ENCODE measurements around the gene CCDC138.

CCDC138 gene

DNA sequence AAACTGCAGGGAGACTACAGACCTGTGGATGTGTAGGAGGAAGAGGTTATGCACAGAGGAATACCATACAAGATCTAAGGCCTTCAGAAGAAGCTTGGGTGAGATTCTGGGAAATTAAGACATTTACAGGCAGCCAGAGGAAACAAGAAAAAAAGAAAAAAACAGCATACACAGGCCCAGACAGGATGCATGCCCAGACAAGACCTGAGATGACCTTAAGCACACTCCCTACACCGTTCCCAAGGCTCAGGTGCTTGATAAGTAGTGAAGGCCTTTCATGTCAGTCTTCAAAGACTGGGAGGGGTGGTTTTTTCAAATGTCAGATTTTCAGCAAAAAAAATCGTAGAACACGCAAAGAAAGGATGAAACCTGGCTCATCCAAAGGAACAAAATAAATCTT is 83.0 kb downstream of the CCDC138 start:
- TF ChIP-seq, protein P1, sequence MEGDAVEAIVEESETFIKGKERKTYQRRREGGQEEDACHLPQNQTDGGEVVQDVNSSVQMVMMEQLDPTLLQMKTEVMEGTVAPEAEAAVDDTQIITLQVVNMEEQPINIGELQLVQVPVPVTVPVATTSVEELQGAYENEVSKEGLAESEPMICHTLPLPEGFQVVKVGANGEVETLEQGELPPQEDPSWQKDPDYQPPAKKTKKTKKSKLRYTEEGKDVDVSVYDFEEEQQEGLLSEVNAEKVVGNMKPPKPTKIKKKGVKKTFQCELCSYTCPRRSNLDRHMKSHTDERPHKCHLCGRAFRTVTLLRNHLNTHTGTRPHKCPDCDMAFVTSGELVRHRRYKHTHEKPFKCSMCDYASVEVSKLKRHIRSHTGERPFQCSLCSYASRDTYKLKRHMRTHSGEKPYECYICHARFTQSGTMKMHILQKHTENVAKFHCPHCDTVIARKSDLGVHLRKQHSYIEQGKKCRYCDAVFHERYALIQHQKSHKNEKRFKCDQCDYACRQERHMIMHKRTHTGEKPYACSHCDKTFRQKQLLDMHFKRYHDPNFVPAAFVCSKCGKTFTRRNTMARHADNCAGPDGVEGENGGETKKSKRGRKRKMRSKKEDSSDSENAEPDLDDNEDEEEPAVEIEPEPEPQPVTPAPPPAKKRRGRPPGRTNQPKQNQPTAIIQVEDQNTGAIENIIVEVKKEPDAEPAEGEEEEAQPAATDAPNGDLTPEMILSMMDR (IDR thresholded peaks at IDR 0.05; ENCODE audit: insufficient read depth, missing control alignments): no peak
- FAIRE-seq: no peak
- DNase-seq (ENCODE audit: insufficient read length, low spot score): no peak

DNA sequence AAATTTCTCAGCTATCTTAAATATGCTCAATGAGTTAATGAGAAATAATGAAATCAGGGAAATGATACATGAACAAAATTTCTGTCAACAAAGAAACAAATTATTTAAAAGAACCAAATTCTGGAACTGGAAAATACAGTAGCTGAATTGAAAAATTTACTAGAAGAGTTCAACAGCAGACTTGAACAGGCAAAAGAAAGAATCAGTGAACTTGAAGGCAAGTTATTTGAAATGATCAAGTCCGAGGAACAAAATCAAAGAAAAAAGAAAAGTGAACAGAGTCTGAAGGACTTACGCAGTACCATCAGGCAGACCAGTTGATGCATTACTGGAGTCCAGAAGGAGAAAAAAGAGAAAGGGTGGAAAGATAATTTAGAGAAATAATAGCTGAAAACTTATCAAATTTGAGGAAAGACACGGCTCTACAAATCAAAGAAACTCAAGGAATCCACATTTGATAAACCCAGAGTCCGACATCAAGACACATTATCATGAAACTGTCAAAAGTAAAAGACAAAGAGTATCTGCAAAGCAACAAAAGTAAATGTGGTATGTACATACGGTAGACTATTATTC is 83.6 kb downstream of the CCDC138 start:
- DNase-seq (ENCODE audit: insufficient read length, low spot score) (no peak), FAIRE-seq (peak; percentile 51)
- TF ChIP-seq, protein P1 (IDR thresholded peaks at IDR 0.05; ENCODE audit: insufficient read depth, missing control alignments): no peak

DNA sequence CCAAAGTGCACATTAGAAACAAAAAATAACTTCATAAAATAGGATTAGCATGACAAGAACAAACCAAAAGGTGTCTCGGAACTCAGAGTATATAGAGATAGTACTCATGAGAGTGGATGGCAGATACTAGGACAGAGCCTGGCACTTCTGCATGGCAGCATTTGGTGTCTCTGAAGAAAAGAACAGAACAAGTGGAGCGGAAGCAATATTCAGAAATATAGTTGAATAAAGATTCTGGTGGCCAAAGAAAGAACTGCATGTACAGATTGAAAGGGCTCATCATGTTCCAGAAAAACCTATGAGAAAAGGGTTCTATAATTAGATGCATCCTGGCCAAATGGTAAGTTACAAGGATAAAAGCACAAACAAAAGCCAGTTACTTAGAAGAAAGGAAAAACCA is 90.9 kb downstream of the CCDC138 start:
- DNase-seq (ENCODE audit: insufficient read length, low spot score): no peak
- no peak for FAIRE-seq
- TF ChIP-seq, protein P1 (IDR thresholded peaks at IDR 0.05; ENCODE audit: insufficient read depth, missing control alignments): no peak

DNA sequence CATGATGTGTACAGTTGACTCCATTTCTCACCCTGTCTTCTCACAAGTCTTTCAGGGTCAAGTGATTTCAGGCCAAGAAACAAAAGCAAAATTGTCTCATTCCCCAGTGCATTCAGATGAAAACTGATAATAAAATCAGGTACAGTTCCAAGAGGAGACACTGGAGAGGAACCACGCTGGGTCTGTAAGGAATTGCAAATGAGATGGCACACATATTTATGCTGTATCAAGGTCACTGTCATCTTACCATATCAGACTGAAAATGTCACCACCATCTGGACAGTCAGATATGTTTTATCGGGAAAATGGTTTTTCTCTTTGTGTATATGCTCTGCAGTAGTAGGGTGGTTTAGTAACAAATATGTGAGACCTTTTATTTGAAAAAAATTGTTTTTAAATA is 91.7 kb downstream of the CCDC138 start:
- no peak for FAIRE-seq
- no peak for DNase-seq (ENCODE audit: insufficient read length, low spot score)
- TF ChIP-seq, protein P1 (IDR thresholded peaks at IDR 0.05; ENCODE audit: insufficient read depth, missing control alignments): no peak

DNA sequence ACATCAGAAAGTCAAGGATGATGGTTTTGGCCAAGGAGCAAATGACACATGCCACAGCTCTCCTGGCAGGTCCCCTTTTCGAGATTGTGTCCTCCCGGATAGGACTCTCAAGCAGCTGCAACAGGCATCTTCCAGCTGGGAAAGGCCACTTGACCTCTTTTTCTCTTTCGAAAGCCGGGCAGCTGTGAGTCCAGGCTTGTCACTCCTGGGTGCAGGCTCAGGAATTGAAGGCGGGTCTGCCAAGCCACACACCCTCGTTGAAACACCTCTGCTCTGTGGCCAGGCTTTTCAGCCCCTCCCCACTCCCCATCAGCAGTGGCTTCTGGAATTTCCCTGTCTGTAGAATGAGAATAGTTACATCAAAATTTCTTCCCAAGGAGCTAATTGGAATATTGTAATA is 98.0 kb downstream of the CCDC138 start:
- FAIRE-seq (no peak), DNase-seq (ENCODE audit: insufficient read length, low spot score) (no peak)
- TF ChIP-seq, protein P1 (IDR thresholded peaks at IDR 0.05; ENCODE audit: insufficient read depth, missing control alignments): no peak

DNA sequence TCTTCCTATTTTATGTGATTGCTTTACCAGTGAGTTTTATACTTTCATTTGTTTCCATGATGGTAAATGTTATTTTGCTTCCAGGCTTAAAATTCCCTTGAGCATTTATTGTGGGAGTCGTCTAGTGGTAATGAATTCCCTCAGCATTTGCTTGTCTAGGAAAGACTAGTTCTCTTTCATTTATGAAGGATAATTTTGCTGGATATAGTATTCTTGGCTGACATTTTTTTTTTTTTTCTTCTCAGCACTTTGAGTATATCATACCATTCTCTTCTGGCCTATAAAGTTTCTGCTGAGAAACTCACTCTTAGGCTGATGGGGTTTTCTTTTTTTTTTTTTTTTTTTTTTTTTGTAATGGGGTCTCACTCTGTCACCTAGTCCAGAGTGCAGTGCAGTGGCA is 103.3 kb downstream of the CCDC138 start:
- DNase-seq (ENCODE audit: insufficient read length, low spot score): no peak
- FAIRE-seq: no peak
- TF ChIP-seq, protein P1 (IDR thresholded peaks at IDR 0.05; ENCODE audit: insufficient read depth, missing control alignments): no peak

DNA sequence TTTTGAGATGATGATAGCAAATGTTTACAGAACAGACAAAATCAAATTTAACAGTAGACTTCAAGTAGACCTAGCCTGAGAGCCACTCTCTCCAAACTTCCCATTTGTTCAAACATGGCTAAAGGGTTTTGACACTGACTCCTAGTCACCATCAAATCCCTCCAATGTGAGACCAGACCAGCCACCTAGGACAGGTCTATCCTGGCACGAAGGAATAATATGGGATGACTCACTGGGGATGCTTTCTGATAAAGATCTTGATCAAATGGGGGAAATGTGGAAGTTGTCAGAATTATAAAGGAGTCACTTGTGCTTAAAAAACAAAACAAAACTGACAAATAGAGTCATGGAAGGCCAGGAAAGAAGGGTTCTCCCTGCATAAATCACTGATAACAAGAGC is 106.7 kb downstream of the CCDC138 start:
- DNase-seq (ENCODE audit: insufficient read length, low spot score) (no peak), FAIRE-seq (no peak)
- TF ChIP-seq, protein P1 (IDR thresholded peaks at IDR 0.05; ENCODE audit: insufficient read depth, missing control alignments): no peak

Data from D721Med (cell line).